GM12891 (cell line): ENCODE results near the gene ALKBH5.

Source experiments
- POLR2A ChIP-seq: IDR thresholded peaks from 2 replicates; pipeline ENCODE4 v1.6.1; 2011; ENCODE audit warnings: low read depth, low read length, control low read depth
- POLR2AphosphoS5 ChIP-seq: IDR thresholded peaks from 2 replicates; pipeline ENCODE4 v1.6.1; 2011; ENCODE audit warnings: low read depth, low read length, control low read depth
- SPI1 ChIP-seq: IDR thresholded peaks from 2 replicates; pipeline ENCODE4 v1.6.1; 2011; ENCODE audit warnings: low read depth, low read length, control low read depth
- TAF1 ChIP-seq: IDR thresholded peaks from 2 replicates; pipeline ENCODE4 v1.6.1; 2011; ENCODE audit warnings: low read depth, low read length, control low read depth

GRCh38 chr17:18157354-18157985, 26.2 kb upstream of the ALKBH5 start:
- no peak for TF ChIP-seq POLR2A
- no peak for TF ChIP-seq POLR2AphosphoS5
- no peak for TF ChIP-seq TAF1
- TF ChIP-seq SPI1: peak; percentile 95
